GM23338 (cell line): Measurements from ENCODE around the gene DPEP3. TPM values are rescaled to one million over a fixed set of nuclear protein-coding genes. Genes with fewer than 3 reads are reported as not detected.

Experiments
- ATAC-seq: fragments of 200-7000 bp; cut with Tn5 transposase; 3 replicates; pipeline ENCODE4 v1.9.1; 2020
- DNase-seq: peaks from one replicate; pipeline ENCODE4 v3.0.0-alpha.2; 2015; ENCODE audit warnings: low spot score
- H2AFZ ChIP-seq: fragments of 200-600 bp; sonication (generic); 2 replicates; pipeline ENCODE4 v1.8.0; 2016; ENCODE audit warnings: antibody characterized with exemption, mild to moderate bottlenecking, moderate library complexity
- H3F3A ChIP-seq: fragments of 200-600 bp; sonication (generic); replicated peaks from 2 replicates; pipeline ENCODE4 v1.8.0; 2017; ENCODE audit warnings: antibody characterized with exemption, mixed run types, low read depth
- H3K27ac ChIP-seq: fragments of 200-600 bp; sonication (generic); 2 replicates; pipeline ENCODE4 v1.6.1; 2016; ENCODE audit warnings: low read depth
- H3K27me3 ChIP-seq: fragments of 200-600 bp; sonication (generic); 2 replicates; pipeline ENCODE4 v1.8.0; 2016; ENCODE audit warnings: mild to moderate bottlenecking, mixed run types, moderate library complexity; ENCODE audit not compliant: insufficient read depth
- H3K36me3 ChIP-seq: fragments of 200-600 bp; sonication (generic); 2 replicates; pipeline ENCODE4 v1.8.0; 2016; ENCODE audit warnings: mild to moderate bottlenecking; ENCODE audit not compliant: insufficient read depth
- H3K4me1 ChIP-seq: fragments of 200-600 bp; sonication (generic); 2 replicates; pipeline ENCODE4 v1.8.0; 2016; ENCODE audit warnings: mild to moderate bottlenecking, moderate library complexity; ENCODE audit not compliant: insufficient read depth
- H3K4me2 ChIP-seq: fragments of 200-600 bp; sonication (generic); 2 replicates; pipeline ENCODE4 v1.7.1; 2017; ENCODE audit warnings: mixed run types
- H3K4me3 ChIP-seq: fragments of 200-600 bp; sonication (generic); 2 replicates; pipeline ENCODE4 v1.6.1; 2016; ENCODE audit warnings: mixed run types
- H3K79me2 ChIP-seq: fragments of 200-600 bp; sonication (generic); replicated peaks from 2 replicates; pipeline ENCODE4 v1.8.0; 2017; ENCODE audit warnings: mild to moderate bottlenecking; ENCODE audit not compliant: insufficient read depth
- H3K9me2 ChIP-seq: fragments of 200-600 bp; sonication (generic); 2 replicates; pipeline ENCODE4 v1.8.0; 2017; ENCODE audit not compliant: insufficient read depth
- H4K20me1 ChIP-seq: fragments of 200-600 bp; sonication (generic); replicated peaks from 2 replicates; pipeline ENCODE4 v1.8.0; 2017; ENCODE audit warnings: mild to moderate bottlenecking; ENCODE audit not compliant: insufficient read depth
- H3K27ac Mint-ChIP-seq: 2 replicates; pipeline ENCODE4 v1.8.0; 2020; ENCODE audit warnings: inconsistent platforms, mild to moderate bottlenecking, moderate library complexity, mixed read lengths
- H3K27me3 Mint-ChIP-seq: 3 replicates; pipeline ENCODE4 v1.8.0; 2022; ENCODE audit warnings: low read depth, mild to moderate bottlenecking, moderate library complexity, mixed read lengths, inconsistent platforms; ENCODE audit not compliant: insufficient read depth, poor library complexity
- H3K36me3 Mint-ChIP-seq: 3 replicates; pipeline ENCODE4 v1.8.0; 2021; ENCODE audit warnings: low read depth, mild to moderate bottlenecking, inconsistent platforms, moderate library complexity, mixed read lengths
- H3K4me1 Mint-ChIP-seq: 3 replicates; pipeline ENCODE4 v1.8.0; 2020; ENCODE audit warnings: mild to moderate bottlenecking, inconsistent platforms, mixed read lengths
- H3K4me3 Mint-ChIP-seq: 3 replicates; pipeline ENCODE4 v1.8.0; 2021; ENCODE audit warnings: moderate library complexity, mild to moderate bottlenecking, inconsistent platforms, mixed read lengths
- H3K9me3 Mint-ChIP-seq: 3 replicates; pipeline ENCODE4 v1.8.0; 2020; ENCODE audit warnings: moderate library complexity, mild to moderate bottlenecking, inconsistent platforms, mixed read lengths
- CREB1 ChIP-seq: fragments of 250-450 bp; sonication (Bioruptor Pico); IDR thresholded peaks from 2 replicates; pipeline ENCODE4 v1.5.0; 2020; ENCODE audit warnings: low read depth, mild to moderate bottlenecking, moderate library complexity
- EZH2 ChIP-seq: fragments of 200-600 bp; sonication (generic); IDR thresholded peaks from one replicate; pipeline ENCODE4 v1.8.0; 2017; ENCODE audit warnings: antibody characterized with exemption, mild to moderate bottlenecking, low read depth; ENCODE audit not compliant: unreplicated experiment
- EZH2phosphoT487 ChIP-seq: fragments of 200-600 bp; sonication (generic); IDR thresholded peaks from one replicate; pipeline ENCODE4 v1.8.1; 2018; ENCODE audit warnings: antibody characterized with exemption; ENCODE audit not compliant: unreplicated experiment
- JUNB ChIP-seq: IDR thresholded peaks from one replicate; pipeline ENCODE4 v1.6.1; 2016; ENCODE audit warnings: antibody characterized with exemption; ENCODE audit not compliant: unreplicated experiment
- NANOG ChIP-seq: IDR thresholded peaks from 2 replicates; pipeline ENCODE4 v1.6.1; 2016; ENCODE audit warnings: antibody characterized with exemption, borderline replicate concordance
- POLR2AphosphoS5 ChIP-seq: IDR thresholded peaks from 2 replicates; pipeline ENCODE4 v1.6.1; 2016; ENCODE audit warnings: antibody characterized with exemption, low read depth
- STAT1 ChIP-seq: IDR thresholded peaks from one replicate; pipeline ENCODE4 v1.6.1; 2016; ENCODE audit warnings: antibody characterized with exemption; ENCODE audit not compliant: unreplicated experiment
- ZNF114 ChIP-seq: fragments of 250-450 bp; sonication (Bioruptor Pico); IDR thresholded peaks from 2 replicates; pipeline ENCODE4 v1.5.0; 2020; ENCODE audit warnings: mild to moderate bottlenecking, moderate library complexity
- ZNF331 ChIP-seq: fragments of 250-450 bp; sonication (Bioruptor Pico); IDR thresholded peaks from 2 replicates; pipeline ENCODE4 v1.5.0; 2020; ENCODE audit warnings: low read depth, mild to moderate bottlenecking, moderate library complexity
- polyA plus RNA-seq: library from polyadenylated mRNA; unstranded; fragments of >200 nt; fragmentation: Nextera tagmentation; extraction: Ambion mirVana; gene quantifications from 2 replicates; pipeline ENCODE4 v1.2.1, GENCODE V29; 2016
- total RNA-seq: library from RNA; depleted of rRNA; stranded (reverse); fragments of >200 nt; shearing (Covaris generic); gene quantifications from 2 replicates; pipeline ENCODE4 v1.2.3, GENCODE V29; 2014
- TF ChIP-seq, protein P1 (sequence below): IDR thresholded peaks from one replicate; pipeline ENCODE4 v1.6.1; 2018; ENCODE audit warnings: antibody characterized with exemption; ENCODE audit not compliant: unreplicated experiment
- TF ChIP-seq, protein P2 (sequence below): IDR thresholded peaks from 2 replicates; pipeline ENCODE4 v1.6.1; 2016; ENCODE audit warnings: antibody characterized with exemption
- TF ChIP-seq, protein P3 (sequence below): fragments of 250-450 bp; sonication (Bioruptor Pico); IDR thresholded peaks from 2 replicates; pipeline ENCODE4 v1.5.0; 2020; ENCODE audit warnings: mild to moderate bottlenecking, moderate library complexity
- TF ChIP-seq, protein P4 (sequence below), 2 experiments: fragments of 200-600 bp in 1 of 2; sonication (generic) in 1 of 2; conservative IDR thresholded peaks; 2 replicates each; pipeline versions ENCODE4 v1.5.1 to v1.6.1; 2016 to 2017; ENCODE audit warnings: antibody characterized with exemption in 2 of 2, low read depth in 2 of 2, mild to moderate bottlenecking in 2 of 2, moderate library complexity in 1 of 2

DPEP3 gene
- total and polyA plus RNA-seq, 2 experiments from 2014 or later: 8.8 to 18.4 TPM

DNA sequence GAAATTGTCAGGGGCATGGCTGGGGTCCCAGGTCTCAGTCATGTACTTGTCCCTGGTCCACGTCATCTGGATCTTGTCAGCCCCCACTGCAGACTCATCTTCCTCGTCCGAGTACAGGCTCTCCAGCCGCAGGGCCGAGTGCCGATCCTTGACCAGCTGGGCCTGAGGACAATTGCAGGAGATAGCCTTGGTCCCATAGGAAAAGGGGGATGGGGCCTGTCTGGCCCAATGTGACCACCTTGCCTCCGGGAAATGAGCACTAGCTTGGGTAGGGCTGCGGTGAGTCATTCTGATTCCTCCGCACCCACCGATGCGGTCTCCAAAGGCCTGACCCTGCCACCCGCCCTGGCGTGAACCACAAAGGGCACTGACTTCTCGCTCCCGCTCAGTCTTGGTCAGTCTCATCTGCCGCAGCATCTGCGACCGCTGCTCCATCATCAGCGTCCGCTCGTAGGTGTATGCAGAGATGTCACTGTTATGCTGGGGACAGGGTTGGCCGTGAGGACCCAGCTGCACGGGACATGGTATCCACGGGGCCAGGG, 34.8 kb downstream of the DPEP3 start:
- no peaks in the 10 kb centered on the region for H3K27me3 ChIP-seq
- ATAC-seq (no peak), DNase-seq (no peak)
- Mint-ChIP-seq H3K27me3 (peaks cover 5% of the 10 kb centered on the region), H3K4me3 (no peak overlapping the region), H3K36me3 (peaks cover 34% of the 10 kb centered on the region), H3K4me1 (peaks cover 4% of the 10 kb centered on the region; the same call in 2 of the 3 replicates), H3K27ac (no peak overlapping the region), H3K9me3 (no peaks in the 10 kb centered on the region)
- no peak overlapping the region for H3K4me2 ChIP-seq
- no peaks in the 10 kb centered on the region for H3K4me1 ChIP-seq
- no peak overlapping the region for H3K4me3 ChIP-seq
- no peaks in the 10 kb centered on the region for H3K9me2 ChIP-seq
- peaks cover 11% of the 10 kb centered on the region for H3F3A ChIP-seq
- no peak overlapping the region for H2AFZ ChIP-seq
- H3K79me2 ChIP-seq: no peaks in the 10 kb centered on the region
- TF ChIP-seq ZNF331 (CRISPR knock-in tag) (no peak), POLR2AphosphoS5 (no peak; the same call in 1 of the 2 replicates), JUNB (no peak), NANOG (no peak), ZNF114 (CRISPR knock-in tag) (no peak), EZH2phosphoT487 (no peak), CREB1 (CRISPR knock-in tag) (no peak), EZH2 (no peak), STAT1 (no peak)
- TF ChIP-seq, protein P1, sequence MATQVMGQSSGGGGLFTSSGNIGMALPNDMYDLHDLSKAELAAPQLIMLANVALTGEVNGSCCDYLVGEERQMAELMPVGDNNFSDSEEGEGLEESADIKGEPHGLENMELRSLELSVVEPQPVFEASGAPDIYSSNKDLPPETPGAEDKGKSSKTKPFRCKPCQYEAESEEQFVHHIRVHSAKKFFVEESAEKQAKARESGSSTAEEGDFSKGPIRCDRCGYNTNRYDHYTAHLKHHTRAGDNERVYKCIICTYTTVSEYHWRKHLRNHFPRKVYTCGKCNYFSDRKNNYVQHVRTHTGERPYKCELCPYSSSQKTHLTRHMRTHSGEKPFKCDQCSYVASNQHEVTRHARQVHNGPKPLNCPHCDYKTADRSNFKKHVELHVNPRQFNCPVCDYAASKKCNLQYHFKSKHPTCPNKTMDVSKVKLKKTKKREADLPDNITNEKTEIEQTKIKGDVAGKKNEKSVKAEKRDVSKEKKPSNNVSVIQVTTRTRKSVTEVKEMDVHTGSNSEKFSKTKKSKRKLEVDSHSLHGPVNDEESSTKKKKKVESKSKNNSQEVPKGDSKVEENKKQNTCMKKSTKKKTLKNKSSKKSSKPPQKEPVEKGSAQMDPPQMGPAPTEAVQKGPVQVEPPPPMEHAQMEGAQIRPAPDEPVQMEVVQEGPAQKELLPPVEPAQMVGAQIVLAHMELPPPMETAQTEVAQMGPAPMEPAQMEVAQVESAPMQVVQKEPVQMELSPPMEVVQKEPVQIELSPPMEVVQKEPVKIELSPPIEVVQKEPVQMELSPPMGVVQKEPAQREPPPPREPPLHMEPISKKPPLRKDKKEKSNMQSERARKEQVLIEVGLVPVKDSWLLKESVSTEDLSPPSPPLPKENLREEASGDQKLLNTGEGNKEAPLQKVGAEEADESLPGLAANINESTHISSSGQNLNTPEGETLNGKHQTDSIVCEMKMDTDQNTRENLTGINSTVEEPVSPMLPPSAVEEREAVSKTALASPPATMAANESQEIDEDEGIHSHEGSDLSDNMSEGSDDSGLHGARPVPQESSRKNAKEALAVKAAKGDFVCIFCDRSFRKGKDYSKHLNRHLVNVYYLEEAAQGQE: no peak
- TF ChIP-seq, protein P2, sequence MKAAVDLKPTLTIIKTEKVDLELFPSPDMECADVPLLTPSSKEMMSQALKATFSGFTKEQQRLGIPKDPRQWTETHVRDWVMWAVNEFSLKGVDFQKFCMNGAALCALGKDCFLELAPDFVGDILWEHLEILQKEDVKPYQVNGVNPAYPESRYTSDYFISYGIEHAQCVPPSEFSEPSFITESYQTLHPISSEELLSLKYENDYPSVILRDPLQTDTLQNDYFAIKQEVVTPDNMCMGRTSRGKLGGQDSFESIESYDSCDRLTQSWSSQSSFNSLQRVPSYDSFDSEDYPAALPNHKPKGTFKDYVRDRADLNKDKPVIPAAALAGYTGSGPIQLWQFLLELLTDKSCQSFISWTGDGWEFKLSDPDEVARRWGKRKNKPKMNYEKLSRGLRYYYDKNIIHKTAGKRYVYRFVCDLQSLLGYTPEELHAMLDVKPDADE: no peak
- TF ChIP-seq, protein P3, sequence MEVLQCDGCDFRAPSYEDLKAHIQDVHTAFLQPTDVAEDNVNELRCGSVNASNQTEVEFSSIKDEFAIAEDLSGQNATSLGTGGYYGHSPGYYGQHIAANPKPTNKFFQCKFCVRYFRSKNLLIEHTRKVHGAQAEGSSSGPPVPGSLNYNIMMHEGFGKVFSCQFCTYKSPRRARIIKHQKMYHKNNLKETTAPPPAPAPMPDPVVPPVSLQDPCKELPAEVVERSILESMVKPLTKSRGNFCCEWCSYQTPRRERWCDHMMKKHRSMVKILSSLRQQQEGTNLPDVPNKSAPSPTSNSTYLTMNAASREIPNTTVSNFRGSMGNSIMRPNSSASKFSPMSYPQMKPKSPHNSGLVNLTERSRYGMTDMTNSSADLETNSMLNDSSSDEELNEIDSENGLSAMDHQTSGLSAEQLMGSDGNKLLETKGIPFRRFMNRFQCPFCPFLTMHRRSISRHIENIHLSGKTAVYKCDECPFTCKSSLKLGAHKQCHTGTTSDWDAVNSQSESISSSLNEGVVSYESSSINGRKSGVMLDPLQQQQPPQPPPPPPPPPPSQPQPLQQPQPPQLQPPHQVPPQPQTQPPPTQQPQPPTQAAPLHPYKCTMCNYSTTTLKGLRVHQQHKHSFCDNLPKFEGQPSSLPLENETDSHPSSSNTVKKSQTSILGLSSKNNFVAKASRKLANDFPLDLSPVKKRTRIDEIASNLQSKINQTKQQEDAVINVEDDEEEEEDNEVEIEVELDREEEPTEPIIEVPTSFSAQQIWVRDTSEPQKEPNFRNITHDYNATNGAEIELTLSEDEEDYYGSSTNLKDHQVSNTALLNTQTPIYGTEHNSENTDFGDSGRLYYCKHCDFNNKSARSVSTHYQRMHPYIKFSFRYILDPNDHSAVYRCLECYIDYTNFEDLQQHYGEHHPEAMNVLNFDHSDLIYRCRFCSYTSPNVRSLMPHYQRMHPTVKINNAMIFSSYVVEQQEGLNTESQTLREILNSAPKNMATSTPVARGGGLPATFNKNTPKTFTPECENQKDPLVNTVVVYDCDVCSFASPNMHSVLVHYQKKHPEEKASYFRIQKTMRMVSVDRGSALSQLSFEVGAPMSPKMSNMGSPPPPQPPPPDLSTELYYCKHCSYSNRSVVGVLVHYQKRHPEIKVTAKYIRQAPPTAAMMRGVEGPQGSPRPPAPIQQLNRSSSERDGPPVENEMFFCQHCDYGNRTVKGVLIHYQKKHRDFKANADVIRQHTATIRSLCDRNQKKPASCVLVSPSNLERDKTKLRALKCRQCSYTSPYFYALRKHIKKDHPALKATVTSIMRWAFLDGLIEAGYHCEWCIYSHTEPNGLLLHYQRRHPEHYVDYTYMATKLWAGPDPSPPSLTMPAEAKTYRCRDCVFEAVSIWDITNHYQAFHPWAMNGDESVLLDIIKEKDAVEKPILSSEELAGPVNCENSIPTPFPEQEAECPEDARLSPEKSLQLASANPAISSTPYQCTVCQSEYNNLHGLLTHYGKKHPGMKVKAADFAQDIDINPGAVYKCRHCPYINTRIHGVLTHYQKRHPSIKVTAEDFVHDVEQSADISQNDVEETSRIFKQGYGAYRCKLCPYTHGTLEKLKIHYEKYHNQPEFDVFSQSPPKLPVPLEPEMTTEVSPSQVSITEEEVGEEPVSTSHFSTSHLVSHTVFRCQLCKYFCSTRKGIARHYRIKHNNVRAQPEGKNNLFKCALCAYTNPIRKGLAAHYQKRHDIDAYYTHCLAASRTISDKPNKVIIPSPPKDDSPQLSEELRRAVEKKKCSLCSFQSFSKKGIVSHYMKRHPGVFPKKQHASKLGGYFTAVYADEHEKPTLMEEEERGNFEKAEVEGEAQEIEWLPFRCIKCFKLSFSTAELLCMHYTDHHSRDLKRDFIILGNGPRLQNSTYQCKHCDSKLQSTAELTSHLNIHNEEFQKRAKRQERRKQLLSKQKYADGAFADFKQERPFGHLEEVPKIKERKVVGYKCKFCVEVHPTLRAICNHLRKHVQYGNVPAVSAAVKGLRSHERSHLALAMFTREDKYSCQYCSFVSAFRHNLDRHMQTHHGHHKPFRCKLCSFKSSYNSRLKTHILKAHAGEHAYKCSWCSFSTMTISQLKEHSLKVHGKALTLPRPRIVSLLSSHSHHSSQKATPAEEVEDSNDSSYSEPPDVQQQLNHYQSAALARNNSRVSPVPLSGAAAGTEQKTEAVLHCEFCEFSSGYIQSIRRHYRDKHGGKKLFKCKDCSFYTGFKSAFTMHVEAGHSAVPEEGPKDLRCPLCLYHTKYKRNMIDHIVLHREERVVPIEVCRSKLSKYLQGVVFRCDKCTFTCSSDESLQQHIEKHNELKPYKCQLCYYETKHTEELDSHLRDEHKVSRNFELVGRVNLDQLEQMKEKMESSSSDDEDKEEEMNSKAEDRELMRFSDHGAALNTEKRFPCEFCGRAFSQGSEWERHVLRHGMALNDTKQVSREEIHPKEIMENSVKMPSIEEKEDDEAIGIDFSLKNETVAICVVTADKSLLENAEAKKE (CRISPR knock-in tag): no peak
- TF ChIP-seq, protein P4, sequence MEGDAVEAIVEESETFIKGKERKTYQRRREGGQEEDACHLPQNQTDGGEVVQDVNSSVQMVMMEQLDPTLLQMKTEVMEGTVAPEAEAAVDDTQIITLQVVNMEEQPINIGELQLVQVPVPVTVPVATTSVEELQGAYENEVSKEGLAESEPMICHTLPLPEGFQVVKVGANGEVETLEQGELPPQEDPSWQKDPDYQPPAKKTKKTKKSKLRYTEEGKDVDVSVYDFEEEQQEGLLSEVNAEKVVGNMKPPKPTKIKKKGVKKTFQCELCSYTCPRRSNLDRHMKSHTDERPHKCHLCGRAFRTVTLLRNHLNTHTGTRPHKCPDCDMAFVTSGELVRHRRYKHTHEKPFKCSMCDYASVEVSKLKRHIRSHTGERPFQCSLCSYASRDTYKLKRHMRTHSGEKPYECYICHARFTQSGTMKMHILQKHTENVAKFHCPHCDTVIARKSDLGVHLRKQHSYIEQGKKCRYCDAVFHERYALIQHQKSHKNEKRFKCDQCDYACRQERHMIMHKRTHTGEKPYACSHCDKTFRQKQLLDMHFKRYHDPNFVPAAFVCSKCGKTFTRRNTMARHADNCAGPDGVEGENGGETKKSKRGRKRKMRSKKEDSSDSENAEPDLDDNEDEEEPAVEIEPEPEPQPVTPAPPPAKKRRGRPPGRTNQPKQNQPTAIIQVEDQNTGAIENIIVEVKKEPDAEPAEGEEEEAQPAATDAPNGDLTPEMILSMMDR (conservative IDR thresholded peaks at IDR 0.05; ENCODE audit: low read depth in 2 of 2): no peak
- H3K36me3 ChIP-seq: peaks cover 17% of the 10 kb centered on the region; the same call in 1 of the 2 replicates
- no peak overlapping the region for H3K27ac ChIP-seq
- H4K20me1 ChIP-seq: peaks cover 14% of the 10 kb centered on the region
